ENCODE results near the gene CNP.

The CNP gene

GRCh38 chr17:41942626-41943373, 23.8 kb upstream of the CNP start:
- FAIRE-seq = no peak

- no peak for FAIRE-seq
Measured at GRCh38 chr17:41943492-41943891, 23.1 kb upstream of the CNP start.

- FAIRE-seq = no peak
Measured at GRCh38 chr17:41944943-41945342, 21.7 kb upstream of the CNP start.

- no peak for FAIRE-seq
Measured at GRCh38 chr17:41948762-41949460, 17.7 kb upstream of the CNP start.

GRCh38 chr17:41956522-41956921, 10.1 kb upstream of the CNP start:
- no peak for FAIRE-seq

- no peak for FAIRE-seq
Measured at GRCh38 chr17:41957031-41957868, 9.3 kb upstream of the CNP start.

- no peak for FAIRE-seq
Measured at GRCh38 chr17:41957869-41958439, 8.6 kb upstream of the CNP start.

- no peak for FAIRE-seq
Measured at GRCh38 chr17:41959030-41959335, 7.6 kb upstream of the CNP start.

GRCh38 chr17:41959336-41960095, 7.1 kb upstream of the CNP start:
- FAIRE-seq = no peak

- no peak for FAIRE-seq
Measured at GRCh38 chr17:41962111-41962510, 4.5 kb upstream of the CNP start.

GRCh38 chr17:41962768-41963434, 3.7 kb upstream of the CNP start:
- FAIRE-seq = no peak

- FAIRE-seq = no peak
Measured at GRCh38 chr17:41965694-41966462, 717 bp upstream of the CNP start.

GRCh38 chr17:41967141-41967920, 736 bp downstream of the CNP start:
- FAIRE-seq = no peak

- FAIRE-seq = no peak
Measured at GRCh38 chr17:41967921-41968578, 1.5 kb downstream of the CNP start.

GRCh38 chr17:41968676-41969075, 2.1 kb downstream of the CNP start:
- FAIRE-seq = no peak

- no peak for FAIRE-seq
Measured at GRCh38 chr17:41970901-41971331, 4.3 kb downstream of the CNP start.

GRCh38 chr17:41971721-41972523, 5.3 kb downstream of the CNP start:
- FAIRE-seq = no peak

GRCh38 chr17:41972571-41973407, 6.2 kb downstream of the CNP start:
- no peak for FAIRE-seq
